GM21717 (cell line): ENCODE data around the gene FRMD1.

Experiments
- ATAC-seq: cut with Tn5 transposase; IDR thresholded peaks from one replicate; pipeline ENCODE4 v1.9.1; 2021; ENCODE audit warnings: mild to moderate bottlenecking, moderate library complexity; ENCODE audit not compliant: unreplicated experiment

The FRMD1 gene

DNA sequence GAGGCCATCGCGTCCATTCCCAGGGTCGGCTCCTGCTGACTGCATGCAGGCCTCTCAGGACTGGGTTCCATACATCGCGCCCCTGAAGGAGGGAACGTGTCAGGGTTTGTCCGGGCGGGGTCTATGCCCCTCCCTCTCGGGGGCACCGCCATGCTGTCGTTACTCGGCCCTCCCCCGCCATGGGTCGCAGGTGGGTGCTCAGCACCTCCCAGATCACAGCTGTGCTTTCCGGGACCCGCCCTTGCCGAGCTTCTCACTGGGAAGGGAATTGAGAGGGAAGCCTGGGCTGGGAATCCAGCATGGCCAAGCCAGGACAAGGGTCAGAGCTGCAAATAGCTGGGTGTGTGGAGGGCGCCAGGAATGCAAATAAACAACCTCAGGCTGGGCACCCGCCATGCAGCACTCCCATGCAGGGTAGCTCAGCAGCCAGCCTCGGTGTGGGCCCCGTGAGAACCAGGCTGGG lies at the start of gene FRMD1:
Gene FRMD1 (minus strand): TSS at position 270 of the 463 bp plus-strand sequence. CDS start 118 bp downstream, at position 152.
- ATAC-seq, result no peak

DNA sequence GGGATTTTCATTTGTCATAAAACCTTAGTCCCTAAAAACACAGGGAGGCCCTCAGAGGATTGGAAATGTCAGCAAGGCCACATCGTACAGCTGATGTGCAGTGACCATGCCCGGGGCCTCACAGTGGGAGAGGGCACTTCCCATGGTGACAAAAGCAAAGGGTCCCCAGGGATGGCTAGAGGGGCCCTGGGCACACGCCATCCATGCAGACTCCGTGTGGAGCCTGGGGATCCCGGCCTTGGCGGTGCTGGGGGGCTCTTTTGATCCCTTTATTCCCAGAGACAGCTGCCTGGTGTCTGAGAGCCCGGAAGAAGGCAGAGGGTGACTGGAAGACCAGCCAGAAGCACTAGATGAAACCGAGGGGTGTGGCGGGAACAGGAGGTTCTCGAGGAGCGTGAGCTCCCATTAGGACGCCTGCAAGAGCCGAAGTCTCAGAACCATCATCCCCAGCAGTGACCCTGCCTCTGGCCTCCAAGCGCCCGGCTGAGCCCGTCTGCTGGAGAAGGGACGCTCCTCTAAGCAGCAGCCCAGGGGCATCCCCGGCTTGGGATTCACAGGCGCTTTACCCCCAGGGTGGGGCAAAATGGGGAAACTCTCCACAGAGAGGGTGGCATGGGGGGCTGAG lies 49.1 kb upstream of the FRMD1 start:
- no peak for ATAC-seq

DNA sequence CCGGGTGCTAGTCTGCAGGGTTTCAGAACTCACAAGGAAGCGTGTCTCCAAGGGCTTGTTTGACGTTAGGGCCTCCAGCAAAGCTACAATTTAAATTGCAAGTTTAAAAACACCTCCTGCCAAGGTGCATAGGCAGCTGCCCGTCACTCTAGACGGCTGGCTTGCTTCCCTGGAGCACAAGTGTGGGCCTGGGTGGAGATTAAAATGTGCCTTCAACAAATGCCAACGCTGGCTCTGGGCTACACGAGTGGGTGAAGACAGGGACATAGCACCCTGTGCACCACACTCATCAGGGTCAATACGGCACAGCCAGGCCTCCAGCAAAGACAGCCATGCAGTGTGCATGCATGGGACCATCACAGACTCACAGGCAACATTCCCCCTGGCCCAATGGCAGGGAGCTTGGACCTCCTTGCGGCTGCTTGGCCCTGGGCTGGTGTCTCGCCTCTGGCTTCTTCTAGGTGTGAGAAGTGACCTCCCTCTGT lies 48.4 kb upstream of the FRMD1 start:
- ATAC-seq, result no peak

- ATAC-seq, result no peak
Observed at GRCh38 chr6:168126566-168127383, 47.8 kb upstream of the FRMD1 start.

DNA sequence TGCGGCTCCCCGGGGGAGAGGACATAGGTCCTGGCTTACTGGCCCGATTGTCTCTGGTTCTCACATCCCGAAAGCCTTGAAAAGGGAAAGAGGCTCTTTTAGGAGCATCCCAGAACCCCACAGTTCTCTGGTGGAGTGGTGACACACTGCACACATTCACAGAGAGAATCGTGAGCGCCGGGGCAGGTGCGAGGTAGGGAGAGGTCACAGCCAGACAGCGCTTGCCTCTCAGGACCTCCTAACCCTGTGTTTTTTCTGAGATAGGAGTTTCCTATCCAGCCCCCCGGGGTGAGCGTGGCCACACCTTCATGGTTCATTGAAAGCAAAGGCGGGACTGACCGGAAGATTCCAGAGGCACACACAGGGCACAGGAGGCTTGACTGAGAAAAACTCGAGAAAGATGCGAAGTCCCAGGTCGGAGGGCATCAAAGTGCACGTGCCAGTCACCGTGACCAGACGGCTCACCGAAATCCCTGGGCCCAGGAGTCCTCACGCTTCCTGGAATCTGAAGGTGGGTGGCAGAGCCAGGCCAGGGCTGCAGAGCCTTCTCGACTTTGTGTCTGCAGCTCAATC lies 46.5 kb upstream of the FRMD1 start:
- ATAC-seq, result no peak

DNA sequence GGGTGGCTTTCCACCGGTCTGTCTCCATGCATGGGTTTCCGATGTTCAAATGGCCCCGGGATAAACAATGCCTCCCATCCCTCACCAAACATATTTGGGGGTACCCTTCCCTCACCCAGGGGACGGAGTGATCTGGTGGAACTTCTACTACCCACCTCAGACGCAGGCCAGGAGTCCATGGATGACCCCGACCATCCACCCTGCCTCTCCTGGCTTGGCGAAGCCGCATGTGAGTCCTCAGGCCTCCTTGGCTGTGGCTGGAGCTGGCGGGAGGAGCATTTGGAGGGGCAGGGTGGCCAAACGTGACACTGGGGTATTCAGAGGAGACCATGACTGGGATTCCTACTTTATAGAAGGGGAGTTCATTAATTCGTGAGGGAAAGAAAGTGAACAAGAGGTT lies 45.9 kb upstream of the FRMD1 start:
- ATAC-seq, result no peak

DNA sequence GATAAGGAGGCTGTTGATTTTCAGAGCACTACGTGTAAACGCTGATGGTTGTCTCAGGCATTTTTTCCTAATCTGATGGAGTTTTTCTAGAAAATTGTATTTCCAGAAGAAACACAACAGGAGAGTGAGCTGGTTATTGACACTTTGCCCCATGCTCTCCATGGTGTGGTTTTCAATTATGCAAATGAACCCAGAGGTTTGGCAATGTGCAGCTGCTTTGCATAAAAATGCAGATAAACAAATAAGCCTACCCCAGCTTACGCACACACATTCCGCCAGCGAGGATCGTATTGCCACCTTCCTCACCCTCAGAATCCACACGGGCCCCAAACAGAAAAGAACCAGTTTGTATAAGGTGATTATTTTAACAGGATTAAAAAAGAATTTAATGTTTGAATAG lies 45.1 kb upstream of the FRMD1 start:
- ATAC-seq, result no peak

DNA sequence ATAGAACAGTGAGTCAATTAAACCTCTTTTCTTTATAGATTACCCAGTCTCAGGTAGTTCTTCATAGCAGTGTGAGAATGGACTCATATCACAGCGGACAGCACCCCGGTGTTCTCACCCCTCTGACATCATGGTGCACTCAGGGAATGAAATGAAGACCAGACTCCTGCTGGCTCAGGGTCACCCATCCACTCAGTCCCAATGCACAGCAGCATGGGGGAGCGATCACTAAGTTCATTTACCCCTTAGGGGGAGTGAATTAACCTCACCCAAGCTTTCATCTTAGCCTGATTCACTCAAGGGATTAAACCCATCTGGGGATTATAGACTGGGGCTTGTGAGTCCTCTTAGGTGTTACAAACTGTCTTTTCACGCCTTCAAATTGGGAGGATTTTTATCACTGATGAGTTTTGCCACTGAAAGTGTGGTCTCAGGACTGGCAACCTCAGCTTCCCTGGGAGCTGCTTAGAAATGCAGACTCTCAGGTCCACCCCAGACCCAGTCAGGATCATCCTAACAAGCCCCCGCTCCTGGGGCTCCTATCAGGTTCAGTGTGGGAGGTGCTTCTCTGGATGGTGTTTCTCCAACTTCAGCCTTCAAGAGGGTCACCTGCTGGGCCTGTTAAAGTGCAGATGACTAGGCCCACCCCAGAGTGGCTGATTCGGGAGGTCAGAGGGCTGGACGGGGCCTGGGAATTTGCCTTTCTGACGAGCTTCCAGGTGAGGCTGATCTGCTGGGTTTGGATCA lies 44.3 kb upstream of the FRMD1 start:
- ATAC-seq, result no peak

GRCh38 chr6:168122521-168122920 lies 43.5 kb upstream of the FRMD1 start:
- no peak for ATAC-seq

GRCh38 chr6:168122011-168122410 lies 43.0 kb upstream of the FRMD1 start:
- no peak for ATAC-seq

GRCh38 chr6:168121303-168121665 lies 42.3 kb upstream of the FRMD1 start:
- no peak for ATAC-seq

GRCh38 chr6:168120390-168121302 lies 41.6 kb upstream of the FRMD1 start:
- no peak for ATAC-seq

DNA sequence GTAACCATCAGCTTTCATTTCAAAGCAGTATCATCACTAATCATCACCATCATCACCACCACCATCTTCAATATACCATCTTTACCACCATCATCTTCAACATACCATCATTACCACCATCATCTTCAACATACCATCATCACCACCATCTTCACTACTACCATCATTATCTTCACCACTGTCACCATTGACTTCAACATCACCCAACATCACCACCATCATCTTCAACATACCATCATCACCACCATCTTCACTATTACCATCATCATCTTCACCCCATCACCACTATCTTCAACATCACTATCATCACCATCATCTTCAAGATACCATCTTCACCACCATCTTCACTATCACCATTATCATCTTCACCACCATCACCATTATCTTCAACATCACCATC lies 40.5 kb upstream of the FRMD1 start:
- no peak for ATAC-seq

DNA sequence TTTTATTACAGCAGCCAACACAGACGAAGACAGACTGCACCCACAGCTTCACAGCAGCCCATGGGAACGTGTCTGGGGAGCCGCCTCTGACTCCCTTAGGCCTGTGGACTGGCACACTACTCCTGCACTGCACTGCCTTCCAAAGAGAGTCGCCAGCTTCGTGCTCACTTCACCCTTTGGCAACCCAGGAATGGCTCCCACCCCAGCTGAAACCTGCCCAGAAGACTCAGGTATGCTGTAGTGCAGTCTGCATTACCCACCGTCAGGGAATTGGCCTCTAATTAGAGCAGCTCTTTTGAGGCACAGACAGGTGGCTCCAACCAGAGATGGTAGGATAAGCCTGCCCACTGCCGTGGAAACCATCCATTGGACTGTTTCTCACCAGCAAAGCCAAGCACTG lies 39.9 kb upstream of the FRMD1 start:
- ATAC-seq, result no peak

DNA sequence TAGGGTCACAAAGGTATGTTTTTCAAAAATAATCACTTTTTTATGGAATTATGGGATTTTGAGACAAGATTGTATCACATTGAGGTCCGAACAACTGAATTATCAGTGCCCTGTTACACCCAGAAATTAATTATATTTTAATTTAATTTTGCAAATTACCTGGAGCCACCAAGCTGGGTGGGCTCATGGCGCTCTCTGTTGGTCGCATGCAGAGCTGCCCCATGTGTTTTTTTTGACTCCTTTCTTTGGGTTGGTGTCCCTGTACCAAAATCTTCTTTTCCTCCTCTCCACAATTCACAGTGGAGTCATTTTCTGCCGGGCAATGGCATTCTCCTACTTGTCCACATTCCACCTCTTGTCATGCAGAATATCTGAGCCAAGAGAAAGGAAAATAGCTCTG lies 38.9 kb upstream of the FRMD1 start:
- no peak for ATAC-seq

DNA sequence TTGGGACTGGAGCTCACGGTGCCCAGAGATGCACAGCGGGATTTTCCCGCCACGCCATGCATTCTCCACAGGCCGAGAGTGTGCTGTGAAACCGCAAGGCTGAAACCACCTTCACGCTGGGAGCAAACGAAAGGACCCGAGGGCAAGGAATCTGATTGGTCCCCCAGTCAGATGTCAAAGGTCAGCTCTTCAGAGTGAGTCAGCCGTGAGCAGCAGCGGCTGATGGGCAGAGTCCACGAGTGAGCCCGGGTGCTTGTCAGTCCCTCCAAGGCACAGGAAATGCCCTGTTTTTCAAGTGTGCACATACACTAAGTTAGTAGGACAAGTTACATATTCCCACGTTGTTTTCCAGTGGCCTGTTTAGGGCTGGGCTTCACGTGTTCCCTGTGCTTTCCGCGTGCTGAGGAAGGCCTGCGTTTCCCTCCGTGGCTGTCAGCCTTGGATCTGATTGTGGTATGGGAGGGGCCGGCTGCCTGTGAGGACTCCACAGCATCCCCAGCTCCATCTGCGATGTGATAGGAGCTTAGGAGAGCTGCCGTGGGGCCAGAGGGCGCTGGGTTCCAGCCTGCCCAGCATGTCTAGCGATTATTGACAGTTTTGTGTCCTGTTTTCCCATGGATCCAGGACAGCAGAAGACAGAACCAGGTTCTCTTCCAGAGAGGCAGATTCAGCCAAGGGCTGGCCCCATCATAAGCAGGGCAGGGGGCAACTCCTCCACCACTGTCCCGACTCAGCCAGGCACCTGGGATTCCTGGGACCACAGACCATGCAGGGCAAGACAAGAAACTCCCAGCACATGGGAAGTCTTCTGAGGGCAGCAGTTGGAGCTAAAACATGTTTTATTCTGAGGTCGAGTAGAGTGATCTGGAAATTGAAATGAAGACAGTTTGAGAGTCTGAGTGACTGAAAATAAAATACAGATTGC lies 38.2 kb upstream of the FRMD1 start:
- ATAC-seq, result no peak

DNA sequence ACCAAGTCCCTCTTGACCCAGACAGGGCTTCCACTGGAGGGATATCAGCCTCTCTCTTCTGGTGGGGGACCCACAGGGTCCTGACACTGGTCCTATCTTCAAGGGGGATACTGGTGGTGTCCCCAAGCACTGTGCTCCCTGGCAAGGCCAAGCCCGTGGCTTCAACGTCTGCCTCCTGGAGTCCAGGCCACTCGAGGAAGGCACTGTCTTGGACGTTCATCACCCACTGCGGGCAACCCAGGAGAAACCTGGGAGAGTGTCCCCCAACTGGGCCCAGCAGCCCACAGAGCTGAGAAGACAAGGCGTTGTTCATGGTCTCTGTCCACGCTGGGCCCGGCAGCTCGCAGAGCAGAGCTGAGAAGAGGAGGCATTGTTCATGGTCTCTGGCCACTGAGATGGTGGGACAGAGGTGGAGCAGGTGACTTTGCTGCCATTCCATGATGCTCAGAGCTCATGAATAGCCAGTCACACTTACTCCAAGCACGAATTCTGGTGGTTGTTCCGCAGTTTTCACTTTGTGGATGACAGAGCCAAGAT lies 37.5 kb upstream of the FRMD1 start:
- ATAC-seq, result no peak

DNA sequence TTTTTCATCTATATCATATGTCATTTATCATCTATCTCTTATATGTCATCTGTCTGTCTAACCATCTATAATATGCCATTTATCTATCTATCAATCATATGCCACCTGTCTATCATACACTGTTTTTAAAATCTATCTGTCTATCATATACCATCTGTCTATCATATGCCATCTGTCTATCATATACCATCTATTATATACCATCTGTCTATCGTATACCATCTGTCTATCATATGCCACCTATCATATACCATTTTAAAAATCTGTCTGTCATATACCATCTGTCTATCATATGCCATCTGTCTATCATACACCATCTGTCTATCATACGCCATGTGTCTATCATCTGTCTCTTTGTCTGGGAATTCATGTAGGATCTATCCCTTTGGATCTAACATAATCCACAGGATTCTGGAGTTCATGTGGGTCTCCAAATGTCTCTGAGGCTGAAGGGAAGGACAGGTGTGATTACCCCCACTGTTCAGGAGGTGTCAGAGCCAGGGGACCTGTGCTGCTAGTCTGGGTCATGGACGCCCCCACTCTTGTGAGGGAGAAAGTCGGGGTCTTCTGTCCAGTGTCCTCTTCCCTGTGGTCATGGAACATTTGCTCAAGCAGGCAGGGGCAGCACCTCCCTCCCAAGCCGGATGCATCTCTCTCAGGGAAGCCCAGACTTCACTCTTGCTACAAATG lies 36.9 kb upstream of the FRMD1 start:
- no peak for ATAC-seq
